AG10803 (cell line): Measurements from ENCODE around the gene KIF16B.
A peak's percentile ranks its signal among the peaks of the same experiment; 100 is the strongest.
"Not testable (repeated sequence)": the region's sequence is repeated elsewhere in the genome, so short reads cannot be mapped to it uniquely, and the experiment has no call there.

Source experiments
- DNase-seq: peaks from one replicate; pipeline ENCODE4 v3.0.0; 2010; ENCODE audit warnings: low read depth
- H3K4me3 ChIP-seq: 2 replicates; pipeline ENCODE4 v1.5.1; 2011; ENCODE audit warnings: mild to moderate bottlenecking, low read length, control low read depth
- CTCF ChIP-seq: conservative IDR thresholded peaks from 2 replicates; pipeline ENCODE4 v1.5.1; 2011; ENCODE audit warnings: mild to moderate bottlenecking, low read length, control low read depth, inconsistent platforms

Gene KIF16B

GRCh38 chr20:16260911-16261310, 312.3 kb downstream of the KIF16B start:
- peak; percentile 58 for DNase-seq
- H3K4me3 ChIP-seq, result no peak overlapping the region
- TF ChIP-seq CTCF, result no peak

GRCh38 chr20:16260133-16260532, 313.1 kb downstream of the KIF16B start:
- not testable (repeated sequence) for H3K4me3 ChIP-seq, DNase-seq

- no peak for DNase-seq
- TF ChIP-seq CTCF, result no peak
- H3K4me3 ChIP-seq, result no peak overlapping the region
Measured at GRCh38 chr20:16258766-16259165, 314.5 kb downstream of the KIF16B start.

GRCh38 chr20:16257813-16258430, 315.3 kb downstream of the KIF16B start:
- TF ChIP-seq CTCF, result no peak
- no peak for DNase-seq
- no peak overlapping the region for H3K4me3 ChIP-seq

- TF ChIP-seq CTCF, result no peak
- no peak overlapping the region for H3K4me3 ChIP-seq
- DNase-seq, result no peak
Measured at GRCh38 chr20:16257021-16257420, 316.2 kb downstream of the KIF16B start.

- TF ChIP-seq CTCF, result no peak
Measured at GRCh38 chr20:16246870-16247269, 326.4 kb downstream of the KIF16B start.

GRCh38 chr20:16246291-16246690, 327.0 kb downstream of the KIF16B start:
- no peak for TF ChIP-seq CTCF

More at GRCh38 chr20:16246870-16247269, 326.4 kb downstream of the KIF16B start:
- no peak for DNase-seq
- H3K4me3 ChIP-seq, result no peak overlapping the region

GRCh38 chr20:16245879-16246278, 327.4 kb downstream of the KIF16B start:
- no peak for DNase-seq
- no peak overlapping the region for H3K4me3 ChIP-seq
- TF ChIP-seq CTCF, result no peak

More at GRCh38 chr20:16246291-16246690, 327.0 kb downstream of the KIF16B start:
- no peak for DNase-seq
- H3K4me3 ChIP-seq, result no peak overlapping the region
